ENCODE measurements around the gene GREB1.

Gene GREB1

GRCh38 chr2:11612553-11613215 is 78.8 kb downstream of the GREB1 start:
- no peak for DNase-seq (ENCODE audit: low spot score)

GRCh38 chr2:11613297-11613696 is 79.5 kb downstream of the GREB1 start:
- DNase-seq (ENCODE audit: low spot score), result no peak

- no peak for DNase-seq (ENCODE audit: low spot score)
Measured at GRCh38 chr2:11615209-11615608, 81.4 kb downstream of the GREB1 start.

GRCh38 chr2:11616097-11616687 is 82.3 kb downstream of the GREB1 start:
- no peak for DNase-seq (ENCODE audit: low spot score)

GRCh38 chr2:11616851-11617415 is 83.1 kb downstream of the GREB1 start:
- no peak for DNase-seq (ENCODE audit: low spot score)

GRCh38 chr2:11617527-11617926 is 83.7 kb downstream of the GREB1 start:
- no peak for DNase-seq (ENCODE audit: low spot score)

GRCh38 chr2:11617984-11618707 is 84.3 kb downstream of the GREB1 start:
- DNase-seq (ENCODE audit: low spot score), result no peak

- DNase-seq (ENCODE audit: low spot score), result no peak
Measured at GRCh38 chr2:11618708-11619062, 84.8 kb downstream of the GREB1 start.

- peak; percentile 37 for DNase-seq (ENCODE audit: low spot score)
Measured at GRCh38 chr2:11621410-11621809, 87.6 kb downstream of the GREB1 start.

GRCh38 chr2:11622611-11623010 is 88.8 kb downstream of the GREB1 start:
- no peak for DNase-seq (ENCODE audit: low spot score)

- DNase-seq (ENCODE audit: low spot score), result no peak
Measured at GRCh38 chr2:11624893-11625292, 91.0 kb downstream of the GREB1 start.

GRCh38 chr2:11625671-11626070 is 91.8 kb downstream of the GREB1 start:
- DNase-seq (ENCODE audit: low spot score), result no peak

GRCh38 chr2:11628675-11629074 is 94.8 kb downstream of the GREB1 start:
- DNase-seq (ENCODE audit: low spot score), result no peak

- no peak for DNase-seq (ENCODE audit: low spot score)
Measured at GRCh38 chr2:11629215-11629614, 95.4 kb downstream of the GREB1 start.

- DNase-seq (ENCODE audit: low spot score), result no peak
Measured at GRCh38 chr2:11629851-11630250, 96.0 kb downstream of the GREB1 start.

- DNase-seq (ENCODE audit: low spot score), result no peak
Measured at GRCh38 chr2:11630855-11631254, 97.0 kb downstream of the GREB1 start.

GRCh38 chr2:11631462-11631861 is 97.6 kb downstream of the GREB1 start:
- DNase-seq (ENCODE audit: low spot score), result no peak

GRCh38 chr2:11633923-11634478 is 100.2 kb downstream of the GREB1 start:
- no peak for DNase-seq (ENCODE audit: low spot score)

- DNase-seq (ENCODE audit: low spot score), result no peak
Measured at GRCh38 chr2:11634584-11634983, 100.7 kb downstream of the GREB1 start.

- DNase-seq (ENCODE audit: low spot score), result no peak
Measured at GRCh38 chr2:11635141-11635540, 101.3 kb downstream of the GREB1 start.

GRCh38 chr2:11636593-11637295 is 102.9 kb downstream of the GREB1 start:
- DNase-seq (ENCODE audit: low spot score), result no peak

- no peak for DNase-seq (ENCODE audit: low spot score)
Measured at GRCh38 chr2:11637546-11637945, 103.7 kb downstream of the GREB1 start.

Data from globus pallidus (tissue), 1 donor.